Lung (tissue), 12 donors: Measurements from ENCODE around the gene SLC43A1. TPM values are rescaled to one million over a fixed set of nuclear protein-coding genes. Genes with fewer than 3 reads are reported as not detected.

Source experiments
- ATAC-seq: fragments of 200-7000 bp; cut with Tn5 transposase; one replicate; pipeline ENCODE4 v1.9.1; 2020; ENCODE audit warnings: moderate number of reproducible peaks; ENCODE audit not compliant: insufficient read depth, low FRiP score
- DNase-seq, 3 donors: peaks; one replicate each; pipeline ENCODE4 v3.0.0-alpha.2; 2013 to 2017
- H3K27ac ChIP-seq, 2 donors: one replicate each; pipeline ENCODE4 v1.5.1; 2013; ENCODE audit warnings: mild to moderate bottlenecking in 2 of 2, moderate library complexity in 2 of 2, control low read depth in 1 of 2, inconsistent platforms in 1 of 2, low read depth in 1 of 2, low read length in 1 of 2
- H3K27me3 ChIP-seq, 3 donors: one replicate each; pipeline ENCODE4 v1.5.1; 2013; ENCODE audit warnings: low read length in 2 of 3; ENCODE audit not compliant: control insufficient read depth in 3 of 3, insufficient read depth in 3 of 3
- H3K36me3 ChIP-seq, 4 donors: one replicate each; pipeline ENCODE4 v1.5.1; 2013; ENCODE audit warnings: low read length in 4 of 4, mild to moderate bottlenecking in 1 of 4, moderate library complexity in 1 of 4; ENCODE audit not compliant: control insufficient read depth in 4 of 4, insufficient read depth in 4 of 4
- H3K4me1 ChIP-seq, 5 donors: one replicate each; pipeline ENCODE4 v1.5.1; 2013; ENCODE audit warnings: low read length in 5 of 5, mild to moderate bottlenecking in 2 of 5, moderate library complexity in 1 of 5; ENCODE audit not compliant: control insufficient read depth in 5 of 5, insufficient read depth in 5 of 5
- H3K4me3 ChIP-seq: one replicate; pipeline ENCODE4 v1.5.1; 2013; ENCODE audit warnings: mild to moderate bottlenecking, control low read depth, moderate library complexity
- H3K9ac ChIP-seq, 2 donors: one replicate each; pipeline ENCODE4 v1.5.1; 2013; ENCODE audit warnings: low read length in 2 of 2, control low read depth in 1 of 2; ENCODE audit not compliant: insufficient read depth in 1 of 2
- H3K9me3 ChIP-seq, 4 donors: one replicate each; pipeline ENCODE4 v1.5.1; 2013; ENCODE audit warnings: low read length in 3 of 4, mild to moderate bottlenecking in 1 of 4, moderate library complexity in 1 of 4; ENCODE audit not compliant: control insufficient read depth in 4 of 4, insufficient read depth in 3 of 4
- CTCF ChIP-seq: IDR thresholded peaks from 2 replicates; pipeline ENCODE4 v1.5.1; 2012; ENCODE audit warnings: mild to moderate bottlenecking; ENCODE audit errors: control extremely low read depth, extremely low read depth
- WGBS, 2 donors: extraction: QIAGEN DNeasy Blood & Tissue Kit; methylation state at CpG; one replicate each; pipeline ENCODE4 v1.1.7; 2013; 5-methylcytosine and 5-hydroxymethylcytosine counted together
- polyA plus RNA-seq, 2 donors: library from polyadenylated mRNA; stranded (reverse); fragments of 200-250 nt; gene quantifications; one replicate each; pipeline ENCODE4 v1.2.1, GENCODE V29; 2013
- total RNA-seq, 2 donors: library from RNA; depleted of rRNA in 1 of 2; stranded (reverse); fragments of >200 nt in 1 of 2; gene quantifications; one replicate each; pipeline ENCODE4 v1.2.1, GENCODE V29; 2014 to 2021
- donor health status: control.
- donor health status: control.
- donor health status: Bipolar disorder and iron deficiency.
- donor health status: healthy.
- donor health status: DM: yes; HTN: yes; CAD: no.

Gene SLC43A1
- total and polyA plus RNA-seq, 4 donors = 10.3 to 18.7 (median 16.7) TPM

GRCh38 chr11:57485217-57485990, 30.1 kb downstream of the SLC43A1 start:
- 68 to 79% methylated on average over 10 of the region's 10 CpGs for WGBS, 2 donors
- peaks cover 0 to 24% (median 16%) of the 10 kb centered on the region in 3 donors for H3K27me3 ChIP-seq
- peaks cover 0 to 5% (median 0%) of the 10 kb centered on the region in 4 donors for H3K9me3 ChIP-seq
- H3K9ac ChIP-seq = no peak overlapping the region
- no peak for TF ChIP-seq CTCF
- ATAC-seq (no peak), DNase-seq (no peak)
- peaks cover 0 to 23% (median 2%) of the 10 kb centered on the region in 4 donors for H3K36me3 ChIP-seq
- H3K27ac ChIP-seq = no peak overlapping the region
- H3K4me1 ChIP-seq = peaks cover 4 to 14% (median 8%) of the 10 kb centered on the region in 5 donors
- no peak overlapping the region for H3K4me3 ChIP-seq

- Histone ChIP-seq H3K27me3 (peaks cover 0 to 33% (median 23%) of the 10 kb centered on the region in 3 donors), H3K4me1 (peaks cover 4 to 14% (median 8%) of the 10 kb centered on the region in 5 donors), H3K9me3 (peaks cover 0 to 5% (median 0%) of the 10 kb centered on the region in 4 donors), H3K36me3 (peaks cover 0 to 23% (median 2%) of the 10 kb centered on the region in 4 donors), H3K27ac (no peak overlapping the region), H3K4me3 (no peak overlapping the region), H3K9ac (no peak overlapping the region)
- no peak for ATAC-seq
- no peak for TF ChIP-seq CTCF
- WGBS, 2 donors = 31 to 64% methylated on average over 7 of the region's 7 CpGs
- no peak for DNase-seq
Observed at GRCh38 chr11:57484141-57484710, 31.3 kb downstream of the SLC43A1 start.

GRCh38 chr11:57483562-57483918, 32.0 kb downstream of the SLC43A1 start:
- Histone ChIP-seq H3K27ac (no peak overlapping the region), H3K4me1 (peaks cover 4 to 14% (median 8%) of the 10 kb centered on the region in 5 donors), H3K9ac (no peak overlapping the region), H3K9me3 (peaks cover 0 to 5% (median 0%) of the 10 kb centered on the region in 4 donors), H3K27me3 (peaks cover 0 to 38% (median 23%) of the 10 kb centered on the region in 3 donors), H3K4me3 (no peak overlapping the region), H3K36me3 (peaks cover 0 to 20% (median 2%) of the 10 kb centered on the region in 4 donors)
- 53 to 62% methylated on average over 3 of the region's 3 CpGs for WGBS, 2 donors
- ATAC-seq (no peak), DNase-seq (no peak)
- no peak for TF ChIP-seq CTCF
